HG03103 (cell line): ENCODE results near the gene DSG2.
"Not testable (repeated sequence)": the region's sequence is repeated elsewhere in the genome, so short reads cannot be mapped to it uniquely, and the experiment has no call there.

Experiments used
- ATAC-seq: cut with Tn5 transposase; IDR thresholded peaks from one replicate; pipeline ENCODE4 v1.9.1; 2021; ENCODE audit warnings: low read depth; ENCODE audit not compliant: unreplicated experiment

DSG2 gene

DNA sequence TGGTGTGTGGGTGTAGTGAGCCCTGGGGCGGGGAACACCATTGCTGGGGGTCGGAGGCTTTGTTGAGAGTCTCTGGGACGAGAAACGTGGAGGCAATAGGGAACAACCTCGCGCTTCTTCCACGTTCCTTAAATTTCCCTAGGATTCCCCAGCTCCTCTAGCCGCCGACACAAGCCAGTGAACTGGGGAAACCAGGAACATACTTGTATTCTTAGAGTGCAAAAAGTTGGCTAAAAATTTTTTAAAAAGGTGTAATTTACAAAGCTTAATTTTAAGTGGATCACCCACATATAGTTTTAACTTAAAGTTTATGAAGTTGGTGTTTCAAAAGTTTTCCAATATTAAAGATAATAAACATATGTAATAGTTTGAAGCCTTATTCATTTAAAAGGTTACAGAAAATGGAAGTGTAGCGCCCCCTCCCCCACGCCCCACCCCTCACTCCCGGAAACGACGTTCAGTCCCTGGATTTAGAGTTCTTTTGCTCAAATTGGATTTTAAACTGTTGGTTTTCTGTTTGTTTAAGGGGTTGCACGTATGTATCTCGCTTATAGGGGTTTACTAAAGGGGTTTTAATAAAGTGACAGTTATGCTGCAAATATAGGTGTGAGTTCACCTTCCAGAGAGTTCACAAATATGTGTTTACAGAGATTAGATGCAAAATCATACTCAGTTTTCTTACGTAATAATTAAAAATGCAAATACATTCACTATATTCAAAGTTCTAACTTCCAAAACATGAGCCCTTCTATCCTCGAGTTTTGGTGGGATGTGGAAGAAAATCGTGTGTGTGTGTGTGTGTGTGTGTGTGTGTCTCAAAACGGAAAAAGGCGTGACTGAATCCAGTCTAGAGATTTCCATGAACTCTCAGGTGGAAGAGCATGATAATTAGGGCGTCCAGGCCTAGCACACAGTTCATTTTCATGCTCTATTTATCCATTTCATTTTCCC lies 872 bp downstream of the DSG2 start:
- ATAC-seq: peak; percentile 19

GRCh38 chr18:31500051-31500688 lies 2.2 kb downstream of the DSG2 start:
- ATAC-seq: peak; percentile 79

DNA sequence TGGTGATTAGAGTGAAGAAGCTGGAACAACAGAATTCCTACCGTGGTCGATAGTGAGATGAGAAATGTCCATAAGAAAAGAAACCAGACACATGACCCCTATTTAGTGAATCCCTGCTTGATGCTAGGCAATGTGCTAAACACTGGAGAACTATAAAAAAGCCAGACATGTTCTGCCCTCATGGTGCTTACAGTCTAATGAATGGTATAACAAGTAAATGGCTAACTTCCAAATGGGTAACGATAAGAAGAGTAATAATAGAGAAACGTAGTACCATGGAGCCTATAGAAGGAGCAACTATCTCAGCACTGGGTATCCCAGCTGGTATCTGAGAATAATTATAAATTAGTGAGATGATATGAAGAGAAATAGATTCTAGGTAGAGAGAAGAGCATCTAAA lies 5.0 kb downstream of the DSG2 start:
- no peak for ATAC-seq

DNA sequence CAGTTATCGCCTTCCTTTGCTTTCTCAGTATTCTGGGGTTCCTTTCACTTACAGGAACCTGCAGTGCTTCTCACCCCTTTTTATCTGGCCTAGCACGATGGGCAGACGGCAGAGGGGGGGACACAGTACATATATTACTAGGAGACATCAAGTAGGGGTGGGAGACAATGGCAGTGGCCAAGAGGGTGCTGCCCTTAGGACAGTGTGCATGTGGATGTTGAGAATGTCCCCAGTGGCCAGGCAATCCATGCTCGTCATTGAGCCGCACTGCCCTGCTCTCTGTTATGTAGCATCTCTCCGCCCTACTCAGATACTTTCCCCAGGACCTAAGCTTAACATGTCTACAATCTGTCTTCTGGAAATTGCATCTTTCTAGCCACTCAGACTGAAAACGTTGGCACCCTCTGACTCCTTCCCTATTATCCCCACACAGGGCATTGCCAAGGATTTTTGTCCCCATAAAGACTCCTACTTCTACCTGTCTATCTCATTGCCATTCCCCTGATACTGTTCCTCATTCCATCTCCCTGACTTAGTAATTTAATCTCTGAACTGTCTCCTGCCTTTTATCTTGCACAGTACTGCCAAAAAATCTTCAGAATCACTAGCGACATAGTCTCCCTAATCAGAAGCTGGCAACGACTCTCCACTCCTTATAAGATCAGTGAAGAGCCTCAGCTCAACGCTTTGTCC lies 6.6 kb downstream of the DSG2 start:
- no peak for ATAC-seq

DNA sequence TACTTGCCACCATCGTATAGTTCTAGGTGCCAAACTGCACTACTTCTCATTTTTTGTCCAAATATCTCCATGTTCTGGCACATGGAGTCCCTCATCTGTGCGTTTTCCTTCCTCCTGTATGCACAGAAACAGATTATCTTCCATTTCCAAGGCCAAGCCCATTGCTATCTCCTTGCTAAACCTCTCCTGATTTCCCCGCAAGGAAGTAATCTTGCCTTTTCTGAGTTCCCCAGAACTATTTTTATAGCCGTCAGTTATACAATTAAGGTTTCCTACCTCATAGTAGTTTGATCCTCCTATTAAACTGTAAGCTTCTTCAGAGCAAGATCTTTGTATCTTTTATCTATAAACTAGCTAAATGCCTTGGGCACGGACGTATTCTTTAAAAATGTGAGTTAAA lies 7.2 kb downstream of the DSG2 start:
- no peak for ATAC-seq

DNA sequence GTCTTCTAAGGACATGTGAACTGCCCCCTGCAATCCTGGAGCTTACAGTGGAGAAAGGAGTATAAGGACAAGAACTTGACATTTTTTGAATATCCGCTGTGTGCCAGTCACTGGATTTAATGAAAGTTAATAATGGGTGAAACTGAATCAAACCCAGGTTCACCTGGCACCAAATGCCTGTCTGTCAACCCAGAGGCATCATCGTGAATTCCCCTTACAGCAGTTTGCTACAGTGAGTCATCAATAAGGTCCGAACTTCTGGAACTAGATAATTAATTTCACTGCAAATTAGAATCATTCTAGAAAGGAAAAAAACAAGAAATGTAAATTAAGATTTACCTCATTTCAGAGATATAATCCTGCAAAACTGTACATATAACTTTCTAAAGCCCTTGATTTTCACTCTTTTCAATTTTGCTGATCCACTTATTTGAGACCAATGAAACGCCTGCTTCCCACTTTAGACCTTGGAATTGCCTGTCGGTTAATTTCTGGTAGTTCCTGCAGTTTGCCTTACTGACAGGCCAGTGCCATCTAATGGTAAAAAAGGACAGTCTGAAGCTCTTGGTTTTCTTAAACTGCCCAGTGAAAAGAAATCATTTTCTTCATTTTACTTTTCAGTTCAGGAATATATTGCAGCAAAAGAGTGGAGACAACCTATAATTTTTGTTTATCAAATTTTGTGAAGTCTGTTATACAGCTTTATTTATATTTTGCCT lies 8.2 kb downstream of the DSG2 start:
- ATAC-seq: no peak

- not testable (repeated sequence) for ATAC-seq
These were observed 9.1 kb downstream of the DSG2 start for GRCh38 chr18:31507124-31507523.

- ATAC-seq: no peak
These were observed 10.8 kb downstream of the DSG2 start for GRCh38 chr18:31508781-31509180.

- no peak for ATAC-seq
These were observed 11.6 kb downstream of the DSG2 start for GRCh38 chr18:31509571-31509970.

- no peak for ATAC-seq
These were observed 12.3 kb downstream of the DSG2 start for GRCh38 chr18:31510319-31510718.

- no peak for ATAC-seq
These were observed 13.1 kb downstream of the DSG2 start for GRCh38 chr18:31511098-31511497.

GRCh38 chr18:31512203-31512764 lies 14.3 kb downstream of the DSG2 start:
- ATAC-seq: no peak

GRCh38 chr18:31513189-31513935 lies 15.4 kb downstream of the DSG2 start:
- ATAC-seq: no peak

GRCh38 chr18:31516437-31516836 lies 18.5 kb downstream of the DSG2 start:
- ATAC-seq: no peak

GRCh38 chr18:31526374-31526773 lies 28.4 kb downstream of the DSG2 start:
- ATAC-seq: no peak

DNA sequence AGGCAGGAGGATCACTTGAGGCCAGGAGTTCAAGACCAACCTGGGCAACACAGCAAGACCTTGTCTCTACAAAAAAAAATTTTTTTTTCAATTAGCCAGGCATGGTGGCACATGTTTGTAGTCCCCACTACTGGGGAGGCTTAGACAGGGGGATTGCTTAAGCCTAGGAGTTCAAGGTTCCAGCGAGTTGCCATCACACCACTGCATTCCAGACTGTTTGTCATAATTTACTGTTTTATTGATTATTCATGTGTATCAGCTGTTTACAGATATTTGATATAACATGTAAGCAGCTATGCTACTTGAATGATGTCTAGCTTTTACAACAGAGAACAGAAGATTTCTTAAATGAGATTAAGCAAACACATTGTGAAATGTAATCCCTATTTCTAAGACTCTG lies 35.3 kb downstream of the DSG2 start:
- ATAC-seq: no peak

DNA sequence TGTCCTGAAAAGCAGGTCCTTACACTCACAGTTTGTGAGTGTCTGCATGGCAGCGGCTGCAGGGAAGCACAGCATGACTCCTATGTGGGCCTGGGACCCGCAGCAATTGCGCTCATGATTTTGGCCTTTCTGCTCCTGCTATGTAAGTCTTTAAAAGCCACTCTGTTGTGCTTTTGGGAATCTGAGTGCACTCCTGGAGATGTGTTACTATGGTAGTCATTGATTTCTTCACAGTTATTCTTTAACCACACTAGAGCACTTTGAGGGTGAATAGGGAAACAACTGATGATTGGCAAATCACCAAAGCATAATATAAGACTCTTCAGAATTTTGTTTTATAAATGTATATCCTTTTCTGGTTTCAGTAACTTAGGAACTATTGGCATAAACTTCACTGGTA lies 40.9 kb downstream of the DSG2 start:
- no peak for ATAC-seq

DNA sequence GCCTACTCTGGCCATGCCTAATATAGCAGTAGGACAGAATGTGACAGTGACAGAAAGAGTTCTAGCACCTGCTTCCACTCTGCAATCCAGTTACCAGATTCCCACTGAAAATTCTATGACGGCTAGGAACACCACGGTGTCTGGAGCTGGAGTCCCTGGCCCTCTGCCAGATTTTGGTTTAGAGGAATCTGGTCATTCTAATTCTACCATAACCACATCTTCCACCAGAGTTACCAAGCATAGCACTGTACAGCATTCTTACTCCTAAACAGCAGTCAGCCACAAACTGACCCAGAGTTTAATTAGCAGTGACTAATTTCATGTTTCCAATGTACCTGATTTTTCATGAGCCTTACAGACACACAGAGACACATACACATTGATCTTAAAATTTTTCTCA lies 48.5 kb downstream of the DSG2 start:
- no peak for ATAC-seq

DNA sequence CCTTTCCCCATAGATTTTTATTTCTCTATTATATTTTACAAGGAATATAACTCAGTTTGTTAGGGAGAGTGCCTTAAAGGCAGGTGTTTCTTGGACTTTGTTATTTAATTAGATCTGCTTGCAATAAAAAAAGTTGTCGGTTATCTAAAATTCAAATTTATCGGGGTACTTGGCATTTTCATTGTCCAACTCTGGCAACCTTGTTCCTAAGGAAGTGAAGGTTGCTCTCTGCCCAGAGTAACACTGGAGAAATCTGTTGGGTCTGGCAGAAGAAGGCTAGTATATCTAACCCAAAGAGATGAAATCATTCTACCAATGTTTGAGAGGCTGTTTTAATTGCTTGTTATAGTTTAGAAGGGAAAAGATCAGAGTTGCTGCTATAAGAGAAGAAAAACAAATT lies 50.9 kb downstream of the DSG2 start:
- no peak for ATAC-seq

DNA sequence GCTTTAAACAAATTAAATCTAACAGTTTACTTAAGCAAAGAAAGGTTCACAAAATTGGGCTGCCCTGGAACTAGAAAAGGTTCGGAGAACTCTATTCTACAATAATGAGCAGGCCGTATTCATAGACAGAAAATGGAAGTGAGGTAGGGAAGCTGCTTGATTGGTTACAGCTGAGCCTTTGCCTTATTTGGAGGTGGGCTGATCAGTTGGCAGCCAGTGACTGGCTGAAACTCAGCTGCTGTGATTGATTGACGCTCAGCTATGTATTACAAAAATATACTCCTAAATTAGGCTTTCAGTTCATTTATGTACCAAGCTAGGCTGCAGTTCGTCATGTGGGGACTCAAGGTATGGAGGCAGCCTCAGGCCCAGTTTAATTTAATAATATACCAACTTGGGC lies 51.4 kb downstream of the DSG2 start:
- no peak for ATAC-seq
